ENCODE data around the gene EIF4B. TPM values are rescaled to one million over a fixed set of nuclear protein-coding genes. Genes with fewer than 3 reads are reported as not detected.
A peak's percentile ranks its signal among the peaks of the same experiment; 100 is the strongest.

The EIF4B gene
- total RNA-seq, 1 donor from 2014 or later: 544 TPM

DNA sequence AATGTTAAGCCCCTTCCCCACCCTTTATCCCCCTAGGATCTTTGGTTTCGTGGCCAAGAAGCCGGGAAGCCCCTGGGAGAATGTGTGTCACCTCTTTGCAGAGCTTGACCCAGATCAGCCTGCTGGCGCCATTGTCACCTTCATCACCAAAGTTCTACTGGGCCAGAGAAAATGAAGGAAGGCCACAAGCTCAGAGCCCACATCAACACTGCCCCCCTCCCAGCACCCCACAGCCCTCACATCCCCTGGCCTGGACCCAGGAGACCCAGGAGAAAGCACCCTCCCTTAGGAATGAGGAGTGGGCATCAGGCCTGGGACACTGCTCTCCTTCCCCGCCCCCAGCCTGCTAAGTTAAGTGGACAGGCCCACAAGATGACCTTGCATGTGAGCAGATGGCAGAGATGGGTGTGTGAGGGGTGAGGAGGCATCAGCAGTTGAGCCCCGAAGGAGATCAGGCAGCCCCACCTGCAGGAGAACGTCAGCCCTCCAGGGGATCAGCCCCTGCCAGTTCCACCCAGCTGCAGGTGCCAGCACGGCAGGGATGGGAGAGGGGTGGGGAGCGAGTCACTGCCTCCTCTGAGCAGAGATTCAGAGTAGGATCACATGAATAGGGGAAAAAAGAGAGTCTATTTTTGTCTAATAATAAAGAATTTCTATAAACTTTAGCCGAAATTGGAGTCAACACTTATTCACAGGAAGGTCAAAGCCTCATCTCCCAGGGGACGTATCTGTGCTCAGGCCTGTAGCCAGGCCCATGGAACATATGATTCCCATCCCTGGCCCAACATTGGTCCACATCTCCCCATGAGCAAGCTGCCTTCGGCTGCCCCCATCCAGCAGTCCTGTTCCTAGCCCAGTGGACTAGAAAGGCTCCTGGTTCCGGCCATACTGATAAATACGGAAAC, 57.7 kb downstream of the EIF4B start:
- no peak for DNase-seq (ENCODE audit: low spot score in 2 of 2, unreplicated experiment in 2 of 2)
- Mint-ChIP-seq H3K4me3 (no peak overlapping the region), H3K36me3 (peaks cover 11% of the 10 kb centered on the region), H3K27me3 (ENCODE audit: low read depth) (no peaks in the 10 kb centered on the region), H3K27ac (no peak overlapping the region), H3K9me3 (no peaks in the 10 kb centered on the region), H3K4me1 (peaks cover 28% of the 10 kb centered on the region)
- TF ChIP-seq, protein P1, sequence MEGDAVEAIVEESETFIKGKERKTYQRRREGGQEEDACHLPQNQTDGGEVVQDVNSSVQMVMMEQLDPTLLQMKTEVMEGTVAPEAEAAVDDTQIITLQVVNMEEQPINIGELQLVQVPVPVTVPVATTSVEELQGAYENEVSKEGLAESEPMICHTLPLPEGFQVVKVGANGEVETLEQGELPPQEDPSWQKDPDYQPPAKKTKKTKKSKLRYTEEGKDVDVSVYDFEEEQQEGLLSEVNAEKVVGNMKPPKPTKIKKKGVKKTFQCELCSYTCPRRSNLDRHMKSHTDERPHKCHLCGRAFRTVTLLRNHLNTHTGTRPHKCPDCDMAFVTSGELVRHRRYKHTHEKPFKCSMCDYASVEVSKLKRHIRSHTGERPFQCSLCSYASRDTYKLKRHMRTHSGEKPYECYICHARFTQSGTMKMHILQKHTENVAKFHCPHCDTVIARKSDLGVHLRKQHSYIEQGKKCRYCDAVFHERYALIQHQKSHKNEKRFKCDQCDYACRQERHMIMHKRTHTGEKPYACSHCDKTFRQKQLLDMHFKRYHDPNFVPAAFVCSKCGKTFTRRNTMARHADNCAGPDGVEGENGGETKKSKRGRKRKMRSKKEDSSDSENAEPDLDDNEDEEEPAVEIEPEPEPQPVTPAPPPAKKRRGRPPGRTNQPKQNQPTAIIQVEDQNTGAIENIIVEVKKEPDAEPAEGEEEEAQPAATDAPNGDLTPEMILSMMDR (IDR thresholded peaks at IDR 0.05; ENCODE audit: unreplicated experiment): no peak

GRCh38 chr12:53064613-53065436, 58.6 kb downstream of the EIF4B start:
- H3K27ac Mint-ChIP-seq: peak overlapping the region; percentile 4
- no peaks in the 10 kb centered on the region for H3K27me3 Mint-ChIP-seq (ENCODE audit: low read depth)
- H3K36me3 Mint-ChIP-seq: peaks cover 11% of the 10 kb centered on the region
- H3K4me1 Mint-ChIP-seq: peaks cover 37% of the 10 kb centered on the region
- H3K4me3 Mint-ChIP-seq: no peak overlapping the region
- H3K9me3 Mint-ChIP-seq: no peaks in the 10 kb centered on the region
- no peak for DNase-seq (ENCODE audit: low spot score in 2 of 2, unreplicated experiment in 2 of 2)
- TF ChIP-seq, protein P1 (IDR thresholded peaks at IDR 0.05; ENCODE audit: unreplicated experiment): no peak

GRCh38 chr12:53065470-53065869, 59.2 kb downstream of the EIF4B start:
- TF ChIP-seq, protein P1 (IDR thresholded peaks at IDR 0.05; ENCODE audit: unreplicated experiment): no peak
- Mint-ChIP-seq H3K27me3 (ENCODE audit: low read depth) (no peaks in the 10 kb centered on the region), H3K9me3 (no peaks in the 10 kb centered on the region), H3K27ac (no peak overlapping the region), H3K36me3 (peaks cover 11% of the 10 kb centered on the region), H3K4me3 (no peak overlapping the region), H3K4me1 (peaks cover 43% of the 10 kb centered on the region)
- no peak for DNase-seq (ENCODE audit: low spot score in 2 of 2, unreplicated experiment in 2 of 2)

DNA sequence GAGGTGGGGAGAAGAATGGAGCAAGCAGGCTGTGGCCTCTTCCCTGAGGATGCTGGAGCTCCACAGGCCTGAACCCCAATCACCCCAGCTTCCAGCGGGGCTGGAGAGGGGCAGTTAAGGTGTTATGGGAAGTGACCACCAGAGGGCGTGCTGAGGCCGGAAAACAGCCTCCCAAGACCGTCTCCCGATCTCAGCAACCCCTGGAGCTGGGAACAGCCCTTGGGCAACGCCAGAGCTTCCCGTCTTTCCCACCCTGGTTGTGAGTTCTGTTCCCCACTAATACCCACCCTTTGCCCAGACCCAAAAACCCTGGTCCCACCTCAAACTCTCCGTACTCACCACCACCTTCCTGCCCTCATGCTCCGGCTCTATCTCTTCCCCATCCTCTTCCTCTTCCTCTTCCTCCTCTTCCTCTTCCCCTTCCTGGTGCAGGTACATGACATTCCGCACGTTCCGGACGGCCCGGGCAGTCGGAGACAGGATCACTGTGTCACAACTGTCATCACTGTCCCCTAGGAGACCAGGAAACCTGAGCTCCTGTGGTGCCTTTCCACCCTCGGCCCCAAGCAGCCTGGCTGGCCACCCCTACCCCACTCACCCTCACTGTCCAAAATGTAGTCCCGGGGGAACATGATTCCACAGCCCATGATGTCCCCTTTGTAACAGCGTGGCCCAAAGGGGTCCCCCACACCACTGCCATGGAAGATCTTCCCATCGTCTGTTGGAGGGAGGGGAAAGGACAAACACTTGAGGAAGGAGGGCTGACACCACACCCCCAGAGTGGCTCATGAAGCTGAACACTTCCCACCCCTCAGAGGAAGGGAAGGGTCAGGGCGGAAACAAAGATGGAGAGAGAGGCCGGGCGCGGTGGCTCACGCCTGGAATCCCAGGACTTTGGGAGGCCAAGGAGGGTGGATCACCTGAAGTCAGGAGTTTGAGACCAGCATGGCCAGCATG, 60.0 kb downstream of the EIF4B start:
- Mint-ChIP-seq H3K4me3 (no peak overlapping the region), H3K27me3 (ENCODE audit: low read depth) (no peaks in the 10 kb centered on the region), H3K27ac (peak overlapping the region; percentile 88), H3K4me1 (peaks cover 51% of the 10 kb centered on the region), H3K9me3 (no peaks in the 10 kb centered on the region), H3K36me3 (peaks cover 11% of the 10 kb centered on the region)
- TF ChIP-seq, protein P1 (IDR thresholded peaks at IDR 0.05; ENCODE audit: unreplicated experiment): peak; percentile 97
- DNase-seq (ENCODE audit: low spot score in 2 of 2, unreplicated experiment in 2 of 2): peak; percentile 71 to 84
